ENCODE data around the gene TIGD2. TPM values are rescaled to one million over a fixed set of nuclear protein-coding genes. Genes with fewer than 3 reads are reported as not detected.
A peak's percentile ranks its signal among the peaks of the same experiment; 100 is the strongest.

Gene TIGD2
- total and polyA plus RNA-seq, 2 of the 13 experiments (the other 11 are each of a cell fraction or from before 2014, with no cell fraction given), result 3.1 to 15.5 TPM

GRCh38 chr4:89077761-89078160 lies 33.6 kb upstream of the TIGD2 start:
- no peak for ATAC-seq
- no peak overlapping the region for H3K27ac ChIP-seq (ENCODE audit: extremely low read length, insufficient read depth, low read length)
- no peak overlapping the region for H2AFZ ChIP-seq (ENCODE audit: low read length)
- in situ Hi-C loops (cut with HindIII; ENCODE audit: extremely low pct_ligation_motif_present, low pct_unique_long_range_greater_than_20kb), result no loop called here
- no peak for DNase-seq (ENCODE audit: low spot score)
- no peak for FAIRE-seq
- intact Hi-C loops (cut with micrococcal nuclease; ENCODE audit: unreplicated experiment), result no loop called here
- no peak overlapping the region for H3K4me2 ChIP-seq (ENCODE audit: low read depth, low read length)
- H3K9ac ChIP-seq (ENCODE audit: insufficient read depth, low read depth, low read length), result no peak overlapping the region
- no peaks in the 10 kb centered on the region; a peak in 1 of 5 replicates for H3K27me3 ChIP-seq (ENCODE audit: control insufficient read depth in 1 of 2, insufficient read depth in 2 of 2, low read length in 2 of 2)
- H3K36me3 ChIP-seq (replicated peaks in 1 of 2; ENCODE audit: control insufficient read depth in 1 of 2, insufficient read depth in 2 of 2, low read length in 2 of 2), result no peaks in the 10 kb centered on the region
- CTCF ChIA-PET (ENCODE audit: low intra/inter-chr PET ratio, low total read pairs), result no interaction called here
- no peak for TF ChIP-seq PHF5A (CRISPR knock-in tag; IDR thresholded peaks at IDR 0.05; ENCODE audit: low read depth, unreplicated experiment)
- TF ChIP-seq, protein P1, sequence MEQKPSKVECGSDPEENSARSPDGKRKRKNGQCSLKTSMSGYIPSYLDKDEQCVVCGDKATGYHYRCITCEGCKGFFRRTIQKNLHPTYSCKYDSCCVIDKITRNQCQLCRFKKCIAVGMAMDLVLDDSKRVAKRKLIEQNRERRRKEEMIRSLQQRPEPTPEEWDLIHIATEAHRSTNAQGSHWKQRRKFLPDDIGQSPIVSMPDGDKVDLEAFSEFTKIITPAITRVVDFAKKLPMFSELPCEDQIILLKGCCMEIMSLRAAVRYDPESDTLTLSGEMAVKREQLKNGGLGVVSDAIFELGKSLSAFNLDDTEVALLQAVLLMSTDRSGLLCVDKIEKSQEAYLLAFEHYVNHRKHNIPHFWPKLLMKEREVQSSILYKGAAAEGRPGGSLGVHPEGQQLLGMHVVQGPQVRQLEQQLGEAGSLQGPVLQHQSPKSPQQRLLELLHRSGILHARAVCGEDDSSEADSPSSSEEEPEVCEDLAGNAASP (CRISPR knock-in tag; IDR thresholded peaks at IDR 0.05; ENCODE audit: borderline replicate concordance), result no peak
- no peak for TF ChIP-seq MBD4 (IDR thresholded peaks at IDR 0.05; ENCODE audit: borderline replicate concordance, low read length)
- TF ChIP-seq ZFY (CRISPR knock-in tag; IDR thresholded peaks at IDR 0.05), result no peak
- no peak for TF ChIP-seq ATF1 (CRISPR knock-in tag; IDR thresholded peaks at IDR 0.05)
- no peak for TF ChIP-seq ZNF354B (CRISPR knock-in tag; IDR thresholded peaks at IDR 0.05)
- no peaks in the 10 kb centered on the region for H3K9me3 ChIP-seq (ENCODE audit: low read length)
- no peaks in the 10 kb centered on the region for H3K4me1 ChIP-seq (ENCODE audit: insufficient read depth, low read length)
- no peak overlapping the region for H3K4me3 ChIP-seq (replicated peaks in 1 of 3; ENCODE audit: insufficient read depth in 1 of 3, low read depth in 2 of 3, low read length in 3 of 3)
- no TSS peak for BruUV-seq (replicated peaks)
- POLR2A ChIA-PET, result no interaction called here
- no peaks in the 10 kb centered on the region for H4K20me1 ChIP-seq (ENCODE audit: insufficient read depth, low read length)
- H3K79me2 ChIP-seq (ENCODE audit: insufficient read depth, low read length), result no peaks in the 10 kb centered on the region

DNA sequence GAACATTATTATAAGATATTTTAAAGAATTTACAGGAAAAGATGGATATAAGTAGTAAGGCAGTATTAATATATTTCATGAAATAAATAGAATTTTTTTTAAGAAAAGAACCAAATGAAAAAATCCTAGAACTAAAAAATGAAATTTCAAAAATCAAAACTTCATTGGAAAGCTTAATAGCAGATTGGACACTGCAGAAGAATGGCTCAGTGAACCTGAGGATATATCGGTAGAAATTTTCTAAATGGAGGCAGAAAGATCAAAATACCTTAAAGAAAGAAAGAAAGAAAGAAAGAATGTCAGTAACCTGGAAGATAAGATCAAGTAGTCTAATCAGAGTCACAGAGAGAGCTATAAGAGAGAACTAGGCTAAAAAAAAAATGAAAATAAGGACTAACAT lies 33.0 kb upstream of the TIGD2 start:
- H3K4me1 ChIP-seq (ENCODE audit: insufficient read depth, low read length), result no peaks in the 10 kb centered on the region
- H3K4me2 ChIP-seq (ENCODE audit: low read depth, low read length), result no peak overlapping the region
- intact Hi-C loops (cut with micrococcal nuclease; ENCODE audit: unreplicated experiment) (no loop called here), in situ Hi-C loops (cut with HindIII; ENCODE audit: extremely low pct_ligation_motif_present, low pct_unique_long_range_greater_than_20kb) (no loop called here)
- ChIA-PET POLR2A (no interaction called here), CTCF (ENCODE audit: low intra/inter-chr PET ratio, low total read pairs) (no interaction called here)
- no peak overlapping the region for H3K27ac ChIP-seq (ENCODE audit: extremely low read length, insufficient read depth, low read length)
- no peak overlapping the region for H3K4me3 ChIP-seq (replicated peaks in 1 of 3; ENCODE audit: insufficient read depth in 1 of 3, low read depth in 2 of 3, low read length in 3 of 3)
- no TSS peak for BruUV-seq (replicated peaks)
- TF ChIP-seq, protein P2, sequence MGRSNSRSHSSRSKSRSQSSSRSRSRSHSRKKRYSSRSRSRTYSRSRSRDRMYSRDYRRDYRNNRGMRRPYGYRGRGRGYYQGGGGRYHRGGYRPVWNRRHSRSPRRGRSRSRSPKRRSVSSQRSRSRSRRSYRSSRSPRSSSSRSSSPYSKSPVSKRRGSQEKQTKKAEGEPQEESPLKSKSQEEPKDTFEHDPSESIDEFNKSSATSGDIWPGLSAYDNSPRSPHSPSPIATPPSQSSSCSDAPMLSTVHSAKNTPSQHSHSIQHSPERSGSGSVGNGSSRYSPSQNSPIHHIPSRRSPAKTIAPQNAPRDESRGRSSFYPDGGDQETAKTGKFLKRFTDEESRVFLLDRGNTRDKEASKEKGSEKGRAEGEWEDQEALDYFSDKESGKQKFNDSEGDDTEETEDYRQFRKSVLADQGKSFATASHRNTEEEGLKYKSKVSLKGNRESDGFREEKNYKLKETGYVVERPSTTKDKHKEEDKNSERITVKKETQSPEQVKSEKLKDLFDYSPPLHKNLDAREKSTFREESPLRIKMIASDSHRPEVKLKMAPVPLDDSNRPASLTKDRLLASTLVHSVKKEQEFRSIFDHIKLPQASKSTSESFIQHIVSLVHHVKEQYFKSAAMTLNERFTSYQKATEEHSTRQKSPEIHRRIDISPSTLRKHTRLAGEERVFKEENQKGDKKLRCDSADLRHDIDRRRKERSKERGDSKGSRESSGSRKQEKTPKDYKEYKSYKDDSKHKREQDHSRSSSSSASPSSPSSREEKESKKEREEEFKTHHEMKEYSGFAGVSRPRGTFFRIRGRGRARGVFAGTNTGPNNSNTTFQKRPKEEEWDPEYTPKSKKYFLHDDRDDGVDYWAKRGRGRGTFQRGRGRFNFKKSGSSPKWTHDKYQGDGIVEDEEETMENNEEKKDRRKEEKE (IDR thresholded peaks at IDR 0.05), result no peak
- TF ChIP-seq ZNF607 (CRISPR knock-in tag; IDR thresholded peaks at IDR 0.05; ENCODE audit: borderline replicate concordance), result no peak
- 0 out of 2 replicates have a peak, but pooled peaks have one; percentile 41 for TF ChIP-seq ZNF160 (CRISPR knock-in tag; IDR thresholded peaks at IDR 0.05)
- WGBS (ENCODE audit: low lambda C conversion rate), result 38% methylated on average over 1 of the region's 1 CpG
- FAIRE-seq (no peak), ATAC-seq (no peak), DNase-seq (ENCODE audit: low spot score) (no peak)
- H3K9ac ChIP-seq (ENCODE audit: insufficient read depth, low read depth, low read length), result no peak overlapping the region
- H3K79me2 ChIP-seq (ENCODE audit: insufficient read depth, low read length), result no peaks in the 10 kb centered on the region
- no peaks in the 10 kb centered on the region for H4K20me1 ChIP-seq (ENCODE audit: insufficient read depth, low read length)
- H3K9me3 ChIP-seq (ENCODE audit: low read length), result no peaks in the 10 kb centered on the region
- no peak overlapping the region for H2AFZ ChIP-seq (ENCODE audit: low read length)
- H3K36me3 ChIP-seq (replicated peaks in 1 of 2; ENCODE audit: control insufficient read depth in 1 of 2, insufficient read depth in 2 of 2, low read length in 2 of 2), result no peaks in the 10 kb centered on the region
- no peaks in the 10 kb centered on the region; a peak in 1 of 5 replicates for H3K27me3 ChIP-seq (ENCODE audit: control insufficient read depth in 1 of 2, insufficient read depth in 2 of 2, low read length in 2 of 2)

Measured in HepG2 (cell line).